ENCODE measurements around the gene SLC5A3.

Gene SLC5A3

DNA sequence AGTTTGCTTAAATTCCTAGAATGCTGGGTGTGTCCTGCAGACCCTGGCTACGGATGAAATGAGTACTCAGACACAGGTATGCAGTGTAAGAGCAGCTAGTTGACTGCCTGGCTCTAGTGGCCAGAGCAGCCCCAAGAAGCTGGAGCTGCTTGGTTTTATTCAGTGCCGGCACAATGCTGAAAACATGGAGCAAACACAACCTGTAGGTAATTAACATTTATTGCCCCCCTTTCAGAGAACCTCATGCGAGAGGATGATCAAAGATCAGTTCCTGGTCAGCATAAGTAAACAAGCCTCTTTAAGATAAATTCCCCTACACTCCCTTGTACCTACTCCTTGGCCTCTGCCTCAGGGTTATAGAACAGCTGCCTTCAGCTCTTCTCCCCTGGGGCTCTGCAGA, 43.2 kb downstream of the SLC5A3 start:
- TF ChIP-seq, protein P1, sequence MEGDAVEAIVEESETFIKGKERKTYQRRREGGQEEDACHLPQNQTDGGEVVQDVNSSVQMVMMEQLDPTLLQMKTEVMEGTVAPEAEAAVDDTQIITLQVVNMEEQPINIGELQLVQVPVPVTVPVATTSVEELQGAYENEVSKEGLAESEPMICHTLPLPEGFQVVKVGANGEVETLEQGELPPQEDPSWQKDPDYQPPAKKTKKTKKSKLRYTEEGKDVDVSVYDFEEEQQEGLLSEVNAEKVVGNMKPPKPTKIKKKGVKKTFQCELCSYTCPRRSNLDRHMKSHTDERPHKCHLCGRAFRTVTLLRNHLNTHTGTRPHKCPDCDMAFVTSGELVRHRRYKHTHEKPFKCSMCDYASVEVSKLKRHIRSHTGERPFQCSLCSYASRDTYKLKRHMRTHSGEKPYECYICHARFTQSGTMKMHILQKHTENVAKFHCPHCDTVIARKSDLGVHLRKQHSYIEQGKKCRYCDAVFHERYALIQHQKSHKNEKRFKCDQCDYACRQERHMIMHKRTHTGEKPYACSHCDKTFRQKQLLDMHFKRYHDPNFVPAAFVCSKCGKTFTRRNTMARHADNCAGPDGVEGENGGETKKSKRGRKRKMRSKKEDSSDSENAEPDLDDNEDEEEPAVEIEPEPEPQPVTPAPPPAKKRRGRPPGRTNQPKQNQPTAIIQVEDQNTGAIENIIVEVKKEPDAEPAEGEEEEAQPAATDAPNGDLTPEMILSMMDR (IDR thresholded peaks at IDR 0.05; ENCODE audit: insufficient read depth, low read length, poor library complexity, severe bottlenecking) = no peak
- no peak for TF ChIP-seq EZH2phosphoT487 (conservative IDR thresholded peaks at IDR 0.05; ENCODE audit: low read length)

GRCh38 chr21:34120867-34121266, 47.5 kb downstream of the SLC5A3 start:
- H3K27ac ChIP-seq (ENCODE audit: low read depth, low read length) = no peak overlapping the region
- H4K20me1 ChIP-seq (ENCODE audit: low read depth, low read length) = no peaks in the 10 kb centered on the region
- H3K9me2 ChIP-seq (replicated peaks; ENCODE audit: insufficient read depth, low read length) = no peaks in the 10 kb centered on the region
- no peak overlapping the region for H3K9ac ChIP-seq (ENCODE audit: low read length)
- TF ChIP-seq EZH2phosphoT487 (conservative IDR thresholded peaks at IDR 0.05; ENCODE audit: low read length) = no peak
- TF ChIP-seq, protein P1 (IDR thresholded peaks at IDR 0.05; ENCODE audit: insufficient read depth, low read length, poor library complexity, severe bottlenecking) = no peak
- H3K27me3 ChIP-seq (ENCODE audit: low read length) = no peaks in the 10 kb centered on the region
- no peak overlapping the region for H3K4me3 ChIP-seq (ENCODE audit: insufficient read depth, low read length, poor library complexity, severe bottlenecking)
- H3K4me2 ChIP-seq (ENCODE audit: low read depth, low read length, poor library complexity, severe bottlenecking) = no peak overlapping the region
- H3K79me2 ChIP-seq (ENCODE audit: insufficient read depth, low read length) = peaks cover 16% of the 10 kb centered on the region
- no peaks in the 10 kb centered on the region for H3F3A ChIP-seq (ENCODE audit: insufficient read depth)
- no peak overlapping the region for H2AFZ ChIP-seq (ENCODE audit: low read depth, low read length, severe bottlenecking)
- H3K36me3 ChIP-seq (ENCODE audit: low read length) = no peaks in the 10 kb centered on the region
- H3K9me3 ChIP-seq (ENCODE audit: insufficient read depth, low read length) = no peaks in the 10 kb centered on the region

More for the DNA sequence above, 43.2 kb downstream of the SLC5A3 start:
- Histone ChIP-seq H3K36me3 (ENCODE audit: low read length) (no peaks in the 10 kb centered on the region), H3K4me2 (ENCODE audit: low read depth, low read length, poor library complexity, severe bottlenecking) (no peak overlapping the region), H3F3A (ENCODE audit: insufficient read depth) (no peaks in the 10 kb centered on the region), H3K4me3 (ENCODE audit: insufficient read depth, low read length, poor library complexity, severe bottlenecking) (no peak overlapping the region), H3K27me3 (ENCODE audit: low read length) (no peaks in the 10 kb centered on the region), H3K27ac (ENCODE audit: low read depth, low read length) (no peak overlapping the region), H3K9me3 (ENCODE audit: insufficient read depth, low read length) (no peaks in the 10 kb centered on the region), H4K20me1 (ENCODE audit: low read depth, low read length) (no peaks in the 10 kb centered on the region), H3K9me2 (replicated peaks; ENCODE audit: insufficient read depth, low read length) (no peaks in the 10 kb centered on the region), H3K9ac (ENCODE audit: low read length) (no peak overlapping the region), H3K79me2 (ENCODE audit: insufficient read depth, low read length) (peaks cover 12% of the 10 kb centered on the region), H2AFZ (ENCODE audit: low read depth, low read length, severe bottlenecking) (no peak overlapping the region)

- Histone ChIP-seq H3K4me3 (ENCODE audit: insufficient read depth, low read length, poor library complexity, severe bottlenecking) (no peak overlapping the region), H3K36me3 (ENCODE audit: low read length) (no peaks in the 10 kb centered on the region), H4K20me1 (ENCODE audit: low read depth, low read length) (no peaks in the 10 kb centered on the region), H3F3A (ENCODE audit: insufficient read depth) (no peaks in the 10 kb centered on the region), H3K9ac (ENCODE audit: low read length) (no peak overlapping the region), H3K9me2 (replicated peaks; ENCODE audit: insufficient read depth, low read length) (no peaks in the 10 kb centered on the region), H3K27ac (ENCODE audit: low read depth, low read length) (no peak overlapping the region), H3K79me2 (ENCODE audit: insufficient read depth, low read length) (peaks cover 20% of the 10 kb centered on the region), H3K9me3 (ENCODE audit: insufficient read depth, low read length) (no peaks in the 10 kb centered on the region), H3K4me2 (ENCODE audit: low read depth, low read length, poor library complexity, severe bottlenecking) (no peak overlapping the region), H3K27me3 (ENCODE audit: low read length) (no peaks in the 10 kb centered on the region), H2AFZ (ENCODE audit: low read depth, low read length, severe bottlenecking) (no peak overlapping the region)
- TF ChIP-seq EZH2phosphoT487 (conservative IDR thresholded peaks at IDR 0.05; ENCODE audit: low read length) = no peak
- TF ChIP-seq, protein P1 (IDR thresholded peaks at IDR 0.05; ENCODE audit: insufficient read depth, low read length, poor library complexity, severe bottlenecking) = no peak
Observed at GRCh38 chr21:34122047-34122446, 48.7 kb downstream of the SLC5A3 start.

Measured in SU-DHL-6 (cell line).